WI38 (cell line): ENCODE measurements around the gene EGFR.

Experiments
- H3K4me3 ChIP-seq: 2 replicates; pipeline ENCODE4 v1.5.1; 2011; ENCODE audit warnings: low read depth, mild to moderate bottlenecking, control low read depth, low read length
- TF ChIP-seq, protein P1 (sequence below): IDR thresholded peaks from 2 replicates; pipeline ENCODE4 v1.5.1; 2012; ENCODE audit warnings: low read depth, mild to moderate bottlenecking, control low read depth, low read length

Gene EGFR

DNA sequence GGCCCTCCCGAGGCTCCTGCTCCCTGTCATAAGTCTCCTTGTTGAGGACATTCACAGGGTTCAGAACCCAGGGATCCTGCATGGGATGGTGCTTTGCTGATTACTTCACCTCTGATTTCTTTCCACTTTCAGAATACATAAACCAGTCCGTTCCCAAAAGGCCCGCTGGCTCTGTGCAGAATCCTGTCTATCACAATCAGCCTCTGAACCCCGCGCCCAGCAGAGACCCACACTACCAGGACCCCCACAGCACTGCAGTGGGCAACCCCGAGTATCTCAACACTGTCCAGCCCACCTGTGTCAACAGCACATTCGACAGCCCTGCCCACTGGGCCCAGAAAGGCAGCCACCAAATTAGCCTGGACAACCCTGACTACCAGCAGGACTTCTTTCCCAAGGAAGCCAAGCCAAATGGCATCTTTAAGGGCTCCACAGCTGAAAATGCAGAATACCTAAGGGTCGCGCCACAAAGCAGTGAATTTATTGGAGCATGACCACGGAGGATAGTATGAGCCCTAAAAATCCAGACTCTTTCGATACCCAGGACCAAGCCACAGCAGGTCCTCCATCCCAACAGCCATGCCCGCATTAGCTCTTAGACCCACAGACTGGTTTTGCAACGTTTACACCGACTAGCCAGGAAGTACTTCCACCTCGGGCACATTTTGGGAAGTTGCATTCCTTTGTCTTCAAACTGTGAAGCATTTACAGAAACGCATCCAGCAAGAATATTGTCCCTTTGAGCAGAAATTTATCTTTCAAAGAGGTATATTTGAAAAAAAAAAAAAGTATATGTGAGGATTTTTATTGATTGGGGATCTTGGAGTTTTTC lies 186.5 kb downstream of the EGFR start:
- TF ChIP-seq, protein P1, sequence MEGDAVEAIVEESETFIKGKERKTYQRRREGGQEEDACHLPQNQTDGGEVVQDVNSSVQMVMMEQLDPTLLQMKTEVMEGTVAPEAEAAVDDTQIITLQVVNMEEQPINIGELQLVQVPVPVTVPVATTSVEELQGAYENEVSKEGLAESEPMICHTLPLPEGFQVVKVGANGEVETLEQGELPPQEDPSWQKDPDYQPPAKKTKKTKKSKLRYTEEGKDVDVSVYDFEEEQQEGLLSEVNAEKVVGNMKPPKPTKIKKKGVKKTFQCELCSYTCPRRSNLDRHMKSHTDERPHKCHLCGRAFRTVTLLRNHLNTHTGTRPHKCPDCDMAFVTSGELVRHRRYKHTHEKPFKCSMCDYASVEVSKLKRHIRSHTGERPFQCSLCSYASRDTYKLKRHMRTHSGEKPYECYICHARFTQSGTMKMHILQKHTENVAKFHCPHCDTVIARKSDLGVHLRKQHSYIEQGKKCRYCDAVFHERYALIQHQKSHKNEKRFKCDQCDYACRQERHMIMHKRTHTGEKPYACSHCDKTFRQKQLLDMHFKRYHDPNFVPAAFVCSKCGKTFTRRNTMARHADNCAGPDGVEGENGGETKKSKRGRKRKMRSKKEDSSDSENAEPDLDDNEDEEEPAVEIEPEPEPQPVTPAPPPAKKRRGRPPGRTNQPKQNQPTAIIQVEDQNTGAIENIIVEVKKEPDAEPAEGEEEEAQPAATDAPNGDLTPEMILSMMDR, result no peak
- no peak overlapping the region for H3K4me3 ChIP-seq

DNA sequence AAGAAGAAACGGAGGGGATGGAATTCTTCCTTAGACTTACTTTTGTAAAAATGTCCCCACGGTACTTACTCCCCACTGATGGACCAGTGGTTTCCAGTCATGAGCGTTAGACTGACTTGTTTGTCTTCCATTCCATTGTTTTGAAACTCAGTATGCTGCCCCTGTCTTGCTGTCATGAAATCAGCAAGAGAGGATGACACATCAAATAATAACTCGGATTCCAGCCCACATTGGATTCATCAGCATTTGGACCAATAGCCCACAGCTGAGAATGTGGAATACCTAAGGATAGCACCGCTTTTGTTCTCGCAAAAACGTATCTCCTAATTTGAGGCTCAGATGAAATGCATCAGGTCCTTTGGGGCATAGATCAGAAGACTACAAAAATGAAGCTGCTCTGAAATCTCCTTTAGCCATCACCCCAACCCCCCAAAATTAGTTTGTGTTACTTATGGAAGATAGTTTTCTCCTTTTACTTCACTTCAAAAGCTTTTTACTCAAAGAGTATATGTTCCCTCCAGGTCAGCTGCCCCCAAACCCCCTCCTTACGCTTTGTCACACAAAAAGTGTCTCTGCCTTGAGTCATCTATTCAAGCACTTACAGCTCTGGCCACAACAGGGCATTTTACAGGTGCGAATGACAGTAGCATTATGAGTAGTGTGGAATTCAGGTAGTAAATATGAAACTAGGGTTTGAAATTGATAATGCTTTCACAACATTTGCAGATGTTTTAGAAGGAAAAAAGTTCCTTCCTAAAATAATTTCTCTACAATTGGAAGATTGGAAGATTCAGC lies 187.6 kb downstream of the EGFR start:
- TF ChIP-seq, protein P1, result no peak
- no peak overlapping the region for H3K4me3 ChIP-seq

DNA sequence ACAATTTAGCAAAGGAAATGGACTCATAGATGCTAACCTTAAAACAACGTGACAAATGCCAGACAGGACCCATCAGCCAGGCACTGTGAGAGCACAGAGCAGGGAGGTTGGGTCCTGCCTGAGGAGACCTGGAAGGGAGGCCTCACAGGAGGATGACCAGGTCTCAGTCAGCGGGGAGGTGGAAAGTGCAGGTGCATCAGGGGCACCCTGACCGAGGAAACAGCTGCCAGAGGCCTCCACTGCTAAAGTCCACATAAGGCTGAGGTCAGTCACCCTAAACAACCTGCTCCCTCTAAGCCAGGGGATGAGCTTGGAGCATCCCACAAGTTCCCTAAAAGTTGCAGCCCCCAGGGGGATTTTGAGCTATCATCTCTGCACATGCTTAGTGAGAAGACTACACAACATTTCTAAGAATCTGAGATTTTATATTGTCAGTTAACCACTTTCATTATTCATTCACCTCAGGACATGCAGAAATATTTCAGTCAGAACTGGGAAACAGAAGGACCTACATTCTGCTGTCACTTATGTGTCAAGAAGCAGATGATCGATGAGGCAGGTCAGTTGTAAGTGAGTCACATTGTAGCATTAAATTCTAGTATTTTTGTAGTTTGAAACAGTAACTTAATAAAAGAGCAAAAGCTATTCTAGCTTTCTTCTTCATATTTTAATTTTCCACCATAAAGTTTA lies 188.8 kb downstream of the EGFR start:
- TF ChIP-seq, protein P1, result no peak
- no peak overlapping the region for H3K4me3 ChIP-seq

DNA sequence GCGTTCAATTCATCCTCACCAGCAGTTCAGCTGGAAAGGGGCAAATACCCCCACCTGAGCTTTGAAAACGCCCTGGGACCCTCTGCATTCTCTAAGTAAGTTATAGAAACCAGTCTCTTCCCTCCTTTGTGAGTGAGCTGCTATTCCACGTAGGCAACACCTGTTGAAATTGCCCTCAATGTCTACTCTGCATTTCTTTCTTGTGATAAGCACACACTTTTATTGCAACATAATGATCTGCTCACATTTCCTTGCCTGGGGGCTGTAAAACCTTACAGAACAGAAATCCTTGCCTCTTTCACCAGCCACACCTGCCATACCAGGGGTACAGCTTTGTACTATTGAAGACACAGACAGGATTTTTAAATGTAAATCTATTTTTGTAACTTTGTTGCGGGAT lies 190.5 kb downstream of the EGFR start:
- no peak overlapping the region for H3K4me3 ChIP-seq
- TF ChIP-seq, protein P1, result no peak

DNA sequence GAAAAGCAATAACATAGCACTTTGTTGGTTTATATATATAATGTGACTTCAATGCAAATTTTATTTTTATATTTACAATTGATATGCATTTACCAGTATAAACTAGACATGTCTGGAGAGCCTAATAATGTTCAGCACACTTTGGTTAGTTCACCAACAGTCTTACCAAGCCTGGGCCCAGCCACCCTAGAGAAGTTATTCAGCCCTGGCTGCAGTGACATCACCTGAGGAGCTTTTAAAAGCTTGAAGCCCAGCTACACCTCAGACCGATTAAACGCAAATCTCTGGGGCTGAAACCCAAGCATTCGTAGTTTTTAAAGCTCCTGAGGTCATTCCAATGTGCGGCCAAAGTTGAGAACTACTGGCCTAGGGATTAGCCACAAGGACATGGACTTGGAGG lies 191.4 kb downstream of the EGFR start:
- H3K4me3 ChIP-seq, result no peak overlapping the region
- TF ChIP-seq, protein P1, result no peak

DNA sequence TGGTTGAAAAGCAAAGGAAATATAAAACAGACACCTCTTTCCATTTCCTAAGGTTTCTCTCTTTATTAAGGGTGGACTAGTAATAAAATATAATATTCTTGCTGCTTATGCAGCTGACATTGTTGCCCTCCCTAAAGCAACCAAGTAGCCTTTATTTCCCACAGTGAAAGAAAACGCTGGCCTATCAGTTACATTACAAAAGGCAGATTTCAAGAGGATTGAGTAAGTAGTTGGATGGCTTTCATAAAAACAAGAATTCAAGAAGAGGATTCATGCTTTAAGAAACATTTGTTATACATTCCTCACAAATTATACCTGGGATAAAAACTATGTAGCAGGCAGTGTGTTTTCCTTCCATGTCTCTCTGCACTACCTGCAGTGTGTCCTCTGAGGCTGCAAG lies 191.9 kb downstream of the EGFR start:
- TF ChIP-seq, protein P1, result no peak
- H3K4me3 ChIP-seq, result no peak overlapping the region
